Chondrocyte (in vitro differentiated cells): Measurements from ENCODE around the gene ABCB9. TPM values are rescaled to one million over a fixed set of nuclear protein-coding genes. Genes with fewer than 3 reads are reported as not detected.

Source experiments
- DNase-seq: peaks from one replicate; pipeline ENCODE4 v3.0.0; 2021; ENCODE audit warnings: mixed read lengths, low spot score
- H3K27ac Mint-ChIP-seq: one replicate; pipeline ENCODE4 v1.8.0; 2021; ENCODE audit warnings: mild to moderate bottlenecking, moderate library complexity, mixed read lengths; ENCODE audit not compliant: unreplicated experiment
- H3K27me3 Mint-ChIP-seq: 2 replicates; pipeline ENCODE4 v1.8.0; 2021; ENCODE audit warnings: low read depth, mixed read lengths
- H3K36me3 Mint-ChIP-seq: 2 replicates; pipeline ENCODE4 v1.8.0; 2021; ENCODE audit warnings: low read depth, mixed read lengths
- H3K4me1 Mint-ChIP-seq: 2 replicates; pipeline ENCODE4 v1.8.0; 2021; ENCODE audit warnings: low read depth, mild to moderate bottlenecking, mixed read lengths
- H3K4me3 Mint-ChIP-seq: one replicate; pipeline ENCODE4 v1.8.0; 2021; ENCODE audit warnings: mild to moderate bottlenecking, moderate library complexity, mixed read lengths; ENCODE audit not compliant: unreplicated experiment
- H3K9me3 Mint-ChIP-seq: 2 replicates; pipeline ENCODE4 v1.8.0; 2021; ENCODE audit warnings: low read depth, mixed read lengths
- total RNA-seq: library from RNA; stranded (reverse); gene quantifications from 3 replicates; pipeline ENCODE4 v1.2.1, GENCODE V29; 2021
- TF ChIP-seq, protein P1 (sequence below): fragments of 200-600 bp; sonication (generic); IDR thresholded peaks from 2 replicates; pipeline ENCODE4 v1.5.0; 2021; ENCODE audit warnings: antibody characterized with exemption, mild to moderate bottlenecking, moderate library complexity

Gene ABCB9
- total RNA-seq, 1 donor from 2014 or later = 14.2 TPM

DNA sequence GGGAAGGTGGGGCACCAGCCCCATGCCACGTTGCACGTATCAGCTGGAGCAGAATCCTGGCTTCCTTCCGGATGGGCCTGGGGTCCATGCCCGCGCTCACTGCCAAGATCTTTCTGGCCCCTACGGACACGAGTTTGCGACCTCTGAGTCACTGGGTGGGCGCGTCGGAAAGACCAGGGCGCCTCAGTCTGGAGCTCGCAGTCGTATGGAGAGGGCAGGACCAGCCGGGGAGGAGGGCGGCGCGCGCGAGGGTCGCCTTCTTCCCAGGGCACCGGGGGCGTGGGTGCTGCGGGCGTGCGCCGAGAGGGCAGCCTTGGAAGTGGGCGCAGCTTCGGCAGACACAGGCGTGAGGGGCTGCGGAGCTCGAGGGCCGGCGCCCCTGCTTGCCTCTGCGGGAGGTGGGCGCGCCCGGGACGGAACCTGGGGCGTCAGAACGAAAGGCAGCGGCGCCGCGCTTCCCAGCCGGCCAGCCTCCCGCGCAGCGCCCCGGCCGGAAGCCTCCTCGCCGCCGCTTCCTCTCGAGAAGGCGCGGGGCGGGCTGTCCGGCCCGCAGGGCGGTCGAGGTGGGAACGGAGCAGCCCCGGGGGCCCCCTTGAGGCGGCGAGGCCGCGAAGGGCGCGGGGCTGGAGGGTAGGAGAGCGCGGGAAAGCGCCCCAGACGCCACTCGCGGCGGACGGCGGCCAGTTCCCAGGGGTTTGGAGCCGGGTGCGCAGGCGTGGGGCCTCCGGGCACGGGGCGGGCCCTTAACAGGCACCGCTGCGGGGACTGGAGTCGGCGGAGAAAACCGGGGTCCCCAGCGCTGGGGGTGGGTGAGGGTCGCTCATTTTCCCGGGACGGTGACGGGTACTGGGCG is 14.1 kb upstream of the ABCB9 start, which contains the start of gene ARL6IP4:
Gene ARL6IP4, plus strand, starts transcription at position 499 of the 853 bp plus-strand sequence. CDS start 459 bp downstream, outside the sequence.
- TF ChIP-seq, protein P1, sequence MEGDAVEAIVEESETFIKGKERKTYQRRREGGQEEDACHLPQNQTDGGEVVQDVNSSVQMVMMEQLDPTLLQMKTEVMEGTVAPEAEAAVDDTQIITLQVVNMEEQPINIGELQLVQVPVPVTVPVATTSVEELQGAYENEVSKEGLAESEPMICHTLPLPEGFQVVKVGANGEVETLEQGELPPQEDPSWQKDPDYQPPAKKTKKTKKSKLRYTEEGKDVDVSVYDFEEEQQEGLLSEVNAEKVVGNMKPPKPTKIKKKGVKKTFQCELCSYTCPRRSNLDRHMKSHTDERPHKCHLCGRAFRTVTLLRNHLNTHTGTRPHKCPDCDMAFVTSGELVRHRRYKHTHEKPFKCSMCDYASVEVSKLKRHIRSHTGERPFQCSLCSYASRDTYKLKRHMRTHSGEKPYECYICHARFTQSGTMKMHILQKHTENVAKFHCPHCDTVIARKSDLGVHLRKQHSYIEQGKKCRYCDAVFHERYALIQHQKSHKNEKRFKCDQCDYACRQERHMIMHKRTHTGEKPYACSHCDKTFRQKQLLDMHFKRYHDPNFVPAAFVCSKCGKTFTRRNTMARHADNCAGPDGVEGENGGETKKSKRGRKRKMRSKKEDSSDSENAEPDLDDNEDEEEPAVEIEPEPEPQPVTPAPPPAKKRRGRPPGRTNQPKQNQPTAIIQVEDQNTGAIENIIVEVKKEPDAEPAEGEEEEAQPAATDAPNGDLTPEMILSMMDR = peak; percentile 33
- H3K27ac Mint-ChIP-seq = peak within 1 kb of the TSS; percentile 84
- peaks cover 72% of the 10 kb centered on the region for H3K4me1 Mint-ChIP-seq
- H3K27me3 Mint-ChIP-seq = no peaks in the 10 kb centered on the region
- H3K36me3 Mint-ChIP-seq = no peaks in the 10 kb centered on the region
- H3K9me3 Mint-ChIP-seq = no peaks in the 10 kb centered on the region
- H3K4me3 Mint-ChIP-seq = peak within 1 kb of the TSS; percentile 90
- DNase-seq = no peak

DNA sequence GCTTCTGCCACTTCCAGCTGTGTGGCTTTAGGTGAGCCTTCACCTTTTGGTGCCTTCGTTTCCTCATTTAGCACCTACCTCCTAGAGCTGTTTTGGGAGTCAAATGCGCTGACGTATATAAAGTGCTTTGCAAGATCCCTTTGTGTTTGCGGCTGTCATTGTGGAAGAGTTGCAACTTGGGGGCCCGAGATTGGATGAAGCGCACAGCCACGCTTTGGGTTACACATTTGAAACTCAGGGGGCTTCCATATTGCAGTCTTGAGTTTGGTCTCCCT is 13.6 kb upstream of the ABCB9 start:
- H3K27me3 Mint-ChIP-seq = no peaks in the 10 kb centered on the region
- DNase-seq = no peak
- H3K4me1 Mint-ChIP-seq = peaks cover 67% of the 10 kb centered on the region
- H3K36me3 Mint-ChIP-seq = no peaks in the 10 kb centered on the region
- H3K27ac Mint-ChIP-seq = peak overlapping the region; percentile 84
- H3K4me3 Mint-ChIP-seq = peak overlapping the region; percentile 90
- H3K9me3 Mint-ChIP-seq = no peaks in the 10 kb centered on the region
- TF ChIP-seq, protein P1 = no peak

DNA sequence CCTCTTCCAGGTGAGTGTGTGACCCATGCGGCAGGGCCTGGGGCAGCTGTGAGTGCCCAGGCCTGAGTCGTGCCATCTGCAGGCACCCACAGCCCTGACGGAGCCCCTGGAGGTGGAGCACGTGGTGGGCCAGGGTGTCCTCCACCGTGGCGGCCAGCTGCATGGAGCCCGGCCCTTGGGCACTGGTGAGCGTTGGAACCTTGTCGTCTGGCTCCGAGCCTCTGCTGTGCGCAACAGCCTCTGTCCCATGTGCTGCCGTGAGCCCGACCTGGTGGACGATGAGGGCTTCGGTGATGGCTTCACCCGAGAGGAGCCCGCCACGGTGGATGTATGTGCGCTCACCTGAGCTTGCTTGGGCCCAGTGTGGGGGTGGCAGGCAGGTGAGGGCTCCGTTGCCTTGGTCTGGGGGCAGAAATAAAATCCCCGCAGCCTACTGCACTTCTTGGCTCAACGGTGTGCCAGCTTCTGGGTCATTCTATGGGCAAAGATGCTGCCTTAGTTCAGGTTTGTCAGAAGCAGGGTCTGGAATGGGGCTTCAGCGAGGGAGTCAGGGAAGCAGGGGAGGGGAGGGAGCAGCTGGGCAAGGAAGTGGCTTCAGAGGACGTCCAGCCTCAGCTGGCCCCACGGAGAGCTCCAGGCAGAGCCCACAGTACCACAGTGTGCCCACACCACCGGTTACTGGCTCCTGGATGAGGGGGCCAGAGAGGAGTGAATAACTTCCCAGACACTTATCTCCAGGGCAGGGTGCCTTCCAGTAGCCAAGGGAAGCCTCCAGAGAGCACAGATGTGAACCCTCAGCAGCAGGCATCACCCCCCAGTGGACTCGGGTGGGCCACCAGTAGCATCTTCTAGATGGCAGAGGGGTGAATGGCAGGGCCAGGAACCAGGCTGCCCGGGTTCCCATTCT is 13.0 kb upstream of the ABCB9 start:
- Mint-ChIP-seq H3K36me3 (no peaks in the 10 kb centered on the region), H3K27me3 (no peaks in the 10 kb centered on the region), H3K27ac (peak overlapping the region; percentile 84), H3K9me3 (no peaks in the 10 kb centered on the region), H3K4me3 (peak overlapping the region; percentile 90), H3K4me1 (peaks cover 63% of the 10 kb centered on the region)
- TF ChIP-seq, protein P1 = no peak
- DNase-seq = no peak

DNA sequence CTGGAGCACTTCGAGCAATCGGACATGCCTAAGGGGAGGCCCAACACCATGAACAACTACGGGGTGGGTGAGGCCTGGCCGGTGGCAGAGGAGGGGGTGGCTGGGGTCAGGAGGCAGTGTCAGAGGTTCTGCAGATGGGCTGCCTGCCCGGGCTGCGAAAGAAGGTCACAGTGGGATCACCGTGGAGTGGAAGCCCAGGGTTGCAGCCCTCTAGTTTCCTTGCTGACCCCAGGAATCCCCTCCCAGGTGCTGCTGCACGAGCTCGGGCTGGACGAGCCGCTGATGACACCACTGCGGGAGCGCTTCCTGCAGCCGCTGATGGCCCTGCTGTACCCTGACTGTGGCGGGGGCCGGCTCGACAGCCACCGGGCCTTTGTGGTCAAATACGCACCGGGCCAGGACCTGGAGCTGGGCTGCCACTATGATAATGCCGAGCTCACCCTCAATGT is 12.3 kb upstream of the ABCB9 start:
- Mint-ChIP-seq H3K36me3 (no peaks in the 10 kb centered on the region), H3K4me3 (no peak overlapping the region), H3K4me1 (peaks cover 60% of the 10 kb centered on the region), H3K27ac (peak overlapping the region; percentile 59), H3K9me3 (no peaks in the 10 kb centered on the region), H3K27me3 (no peaks in the 10 kb centered on the region)
- DNase-seq = no peak
- TF ChIP-seq, protein P1 = no peak
